ENCODE data around the gene GNB3. TPM values are rescaled to one million over a fixed set of nuclear protein-coding genes. Genes with fewer than 3 reads are reported as not detected.

Gene GNB3
- total and polyA plus RNA-seq, 9 of the 15 experiments (the other 6 are each of a cell fraction or from before 2014, with no cell fraction given) = 1.4 to 5.8 (median 2.0) TPM

- no peak for TF ChIP-seq NKRF (IDR thresholded peaks at IDR 0.05; ENCODE audit: borderline replicate concordance)
- no peak for TF ChIP-seq BMI1 (IDR thresholded peaks at IDR 0.05; ENCODE audit: low read length)
- no peak for TF ChIP-seq CHD2 (IDR thresholded peaks at IDR 0.05; ENCODE audit: low read depth, low read length)
- TF ChIP-seq ZNF589 (CRISPR knock-in tag; IDR thresholded peaks at IDR 0.05; ENCODE audit: low read depth) = no peak
Measured at GRCh38 chr12:6883252-6883651, 42.5 kb downstream of the GNB3 start (continued).

- H3K79me2 ChIP-seq (ENCODE audit: control insufficient read depth, insufficient read depth, low read length) = no peaks in the 10 kb centered on the region
- H3K4me2 ChIP-seq (ENCODE audit: insufficient read depth, low read length) = no peak overlapping the region
- no peaks in the 10 kb centered on the region for H4K20me1 ChIP-seq (replicated peaks; ENCODE audit: control insufficient read depth, insufficient read depth, low read length)
- no peak overlapping the region; a peak in 1 of 4 replicates for H3K9ac ChIP-seq (ENCODE audit: insufficient read depth in 1 of 2, low read depth in 2 of 2, low read length in 2 of 2)
- DNase-seq (ENCODE audit: extremely low read depth in 1 of 4, low spot score in 3 of 4) = no peak
- H3K36me3 ChIP-seq (ENCODE audit: control insufficient read depth, insufficient read depth, low read length) = peaks cover 14% of the 10 kb centered on the region; the same call in 1 of the 3 replicates
- in situ Hi-C loops (cut with MboI) (no loop called here), intact Hi-C loops (cut with micrococcal nuclease) (no loop called here)
- no TSS peak for BruUV-seq (replicated peaks)
- no peak for FAIRE-seq
- POLR2A ChIA-PET = interaction anchor here (1.0 kb wide), 2 partner anchors 10 to 14 kb away, joined by 3 read pairs; partner anchors contain the start of gene SPSB2
- H3K9me3 ChIP-seq (replicated peaks; ENCODE audit: control insufficient read depth, insufficient read depth, low read depth, low read length) = no peaks in the 10 kb centered on the region
- CTCF ChIA-PET (ENCODE audit: low intra/inter-chr PET ratio) = no interaction called here
- H3K27me3 ChIP-seq (ENCODE audit: control insufficient read depth in 2 of 2, insufficient read depth in 2 of 2, low read length in 2 of 2) = no peaks in the 10 kb centered on the region
- H2AFZ ChIP-seq (ENCODE audit: low read depth, low read length) = no peak overlapping the region
- H3K4me1 ChIP-seq (replicated peaks in 1 of 2; ENCODE audit: control insufficient read depth in 2 of 2, insufficient read depth in 2 of 2, low read length in 2 of 2) = peaks cover 3 to 9% of the 10 kb centered on the region in 2 experiments; a peak in 2 of 5 replicates
- WGBS (ENCODE audit: insufficient coverage, low coverage, missing lambda C conversion rate) = 88% methylated on average over 4 of the region's 11 CpGs
- TF ChIP-seq SRF (CRISPR knock-in tag; IDR thresholded peaks at IDR 0.05) = no peak
- TF ChIP-seq ZNF217 (CRISPR knock-in tag; IDR thresholded peaks at IDR 0.05) = no peak
- no peak overlapping the region for H3K27ac ChIP-seq (ENCODE audit: extremely low read depth, low read depth, low read length)
- no peak overlapping the region for H3K4me3 ChIP-seq
- ATAC-seq = no peak
- H3K9me1 ChIP-seq (ENCODE audit: control insufficient read depth, insufficient read depth, low read length) = no peaks in the 10 kb centered on the region
Measured at GRCh38 chr12:6883683-6884082, 43.0 kb downstream of the GNB3 start.

Measured in K562 (cell line).